ENCODE data around the gene RRP36.
A peak's percentile ranks its signal among the peaks of the same experiment; 100 is the strongest.

GRCh38 chr6:43053545-43054205, 32.3 kb downstream of the RRP36 start, which contains the start of gene CUL7:
- TF ChIP-seq, protein P1, sequence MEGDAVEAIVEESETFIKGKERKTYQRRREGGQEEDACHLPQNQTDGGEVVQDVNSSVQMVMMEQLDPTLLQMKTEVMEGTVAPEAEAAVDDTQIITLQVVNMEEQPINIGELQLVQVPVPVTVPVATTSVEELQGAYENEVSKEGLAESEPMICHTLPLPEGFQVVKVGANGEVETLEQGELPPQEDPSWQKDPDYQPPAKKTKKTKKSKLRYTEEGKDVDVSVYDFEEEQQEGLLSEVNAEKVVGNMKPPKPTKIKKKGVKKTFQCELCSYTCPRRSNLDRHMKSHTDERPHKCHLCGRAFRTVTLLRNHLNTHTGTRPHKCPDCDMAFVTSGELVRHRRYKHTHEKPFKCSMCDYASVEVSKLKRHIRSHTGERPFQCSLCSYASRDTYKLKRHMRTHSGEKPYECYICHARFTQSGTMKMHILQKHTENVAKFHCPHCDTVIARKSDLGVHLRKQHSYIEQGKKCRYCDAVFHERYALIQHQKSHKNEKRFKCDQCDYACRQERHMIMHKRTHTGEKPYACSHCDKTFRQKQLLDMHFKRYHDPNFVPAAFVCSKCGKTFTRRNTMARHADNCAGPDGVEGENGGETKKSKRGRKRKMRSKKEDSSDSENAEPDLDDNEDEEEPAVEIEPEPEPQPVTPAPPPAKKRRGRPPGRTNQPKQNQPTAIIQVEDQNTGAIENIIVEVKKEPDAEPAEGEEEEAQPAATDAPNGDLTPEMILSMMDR (IDR thresholded peaks at IDR 0.05 in 2 of 3, conservative IDR thresholded peaks at IDR 0.05 in 1 of 3; ENCODE audit: borderline replicate concordance in 1 of 3, insufficient read depth in 1 of 3, low read depth in 2 of 3, low read length in 2 of 3) = no peak
- TF ChIP-seq POLR2A (IDR thresholded peaks at IDR 0.05; ENCODE audit: borderline replicate concordance, extremely low read depth, insufficient read depth, insufficient read length) (peak; percentile 84), ZNF274 (IDR thresholded peaks at IDR 0.05; ENCODE audit: low read depth, low read length) (no peak), EZH2 (IDR thresholded peaks at IDR 0.05) (no peak), EGR1 (IDR thresholded peaks at IDR 0.05; ENCODE audit: low read depth) (no peak)
- TF ChIP-seq, protein P2, sequence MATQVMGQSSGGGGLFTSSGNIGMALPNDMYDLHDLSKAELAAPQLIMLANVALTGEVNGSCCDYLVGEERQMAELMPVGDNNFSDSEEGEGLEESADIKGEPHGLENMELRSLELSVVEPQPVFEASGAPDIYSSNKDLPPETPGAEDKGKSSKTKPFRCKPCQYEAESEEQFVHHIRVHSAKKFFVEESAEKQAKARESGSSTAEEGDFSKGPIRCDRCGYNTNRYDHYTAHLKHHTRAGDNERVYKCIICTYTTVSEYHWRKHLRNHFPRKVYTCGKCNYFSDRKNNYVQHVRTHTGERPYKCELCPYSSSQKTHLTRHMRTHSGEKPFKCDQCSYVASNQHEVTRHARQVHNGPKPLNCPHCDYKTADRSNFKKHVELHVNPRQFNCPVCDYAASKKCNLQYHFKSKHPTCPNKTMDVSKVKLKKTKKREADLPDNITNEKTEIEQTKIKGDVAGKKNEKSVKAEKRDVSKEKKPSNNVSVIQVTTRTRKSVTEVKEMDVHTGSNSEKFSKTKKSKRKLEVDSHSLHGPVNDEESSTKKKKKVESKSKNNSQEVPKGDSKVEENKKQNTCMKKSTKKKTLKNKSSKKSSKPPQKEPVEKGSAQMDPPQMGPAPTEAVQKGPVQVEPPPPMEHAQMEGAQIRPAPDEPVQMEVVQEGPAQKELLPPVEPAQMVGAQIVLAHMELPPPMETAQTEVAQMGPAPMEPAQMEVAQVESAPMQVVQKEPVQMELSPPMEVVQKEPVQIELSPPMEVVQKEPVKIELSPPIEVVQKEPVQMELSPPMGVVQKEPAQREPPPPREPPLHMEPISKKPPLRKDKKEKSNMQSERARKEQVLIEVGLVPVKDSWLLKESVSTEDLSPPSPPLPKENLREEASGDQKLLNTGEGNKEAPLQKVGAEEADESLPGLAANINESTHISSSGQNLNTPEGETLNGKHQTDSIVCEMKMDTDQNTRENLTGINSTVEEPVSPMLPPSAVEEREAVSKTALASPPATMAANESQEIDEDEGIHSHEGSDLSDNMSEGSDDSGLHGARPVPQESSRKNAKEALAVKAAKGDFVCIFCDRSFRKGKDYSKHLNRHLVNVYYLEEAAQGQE (IDR thresholded peaks at IDR 0.05; ENCODE audit: low read depth) = no peak
